Hepatic stellate cell (primary cell): ENCODE data around the gene LYRM4.

Experiments used
- DNase-seq: peaks from one replicate; pipeline ENCODE4 v3.0.0; 2011; ENCODE audit warnings: low spot score

LYRM4 gene

GRCh38 chr6:5280920-5281319, 20.2 kb upstream of the LYRM4 start:
- no peak for DNase-seq

- no peak for DNase-seq
Observed at GRCh38 chr6:5279891-5280338, 19.2 kb upstream of the LYRM4 start.

DNA sequence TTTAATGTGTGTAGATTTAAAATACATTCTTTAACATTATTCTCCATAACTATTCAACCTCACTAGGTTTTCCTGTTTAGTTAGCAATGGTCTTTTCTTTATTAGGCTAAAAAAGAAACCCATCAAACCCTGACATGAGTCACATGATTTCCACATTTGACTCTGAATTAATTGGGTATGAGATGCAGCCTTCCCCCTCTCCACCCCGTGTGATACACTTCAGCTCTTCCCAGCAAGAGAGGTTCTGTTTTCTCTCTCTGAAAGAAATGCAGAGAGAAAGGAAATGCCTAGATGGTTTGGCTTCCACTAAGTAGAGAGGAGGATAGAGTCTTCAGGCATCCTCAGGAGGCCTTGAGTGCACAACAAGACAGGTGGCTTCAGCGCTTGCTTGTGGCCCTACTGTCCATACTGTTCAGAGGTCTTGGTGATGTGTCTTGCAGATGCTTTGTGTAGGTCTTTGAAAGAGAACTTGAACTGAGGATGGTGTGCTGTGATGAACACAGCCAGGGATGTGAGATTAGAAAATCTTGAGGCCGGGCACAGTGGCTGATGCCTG, 17.9 kb upstream of the LYRM4 start:
- DNase-seq, result no peak

DNA sequence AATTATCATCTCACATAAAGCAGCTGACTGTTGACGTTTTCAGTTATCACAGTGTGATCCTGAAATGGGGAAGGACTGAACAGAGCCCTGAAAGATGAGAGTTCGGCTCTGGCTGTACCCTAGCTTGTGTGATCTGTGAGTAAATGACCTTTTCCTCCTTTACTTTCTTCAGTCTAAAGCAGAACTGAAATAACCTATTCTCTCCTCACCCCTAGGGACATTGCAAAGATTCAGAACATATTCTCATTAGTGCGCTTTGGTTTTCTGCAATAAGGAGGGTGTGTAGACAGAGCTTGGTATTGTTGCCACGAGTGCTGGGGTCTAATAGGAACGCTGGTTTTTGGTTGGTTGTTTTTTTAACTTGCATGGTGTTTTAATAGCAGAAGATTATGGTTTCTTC, 17.3 kb upstream of the LYRM4 start:
- no peak for DNase-seq

DNA sequence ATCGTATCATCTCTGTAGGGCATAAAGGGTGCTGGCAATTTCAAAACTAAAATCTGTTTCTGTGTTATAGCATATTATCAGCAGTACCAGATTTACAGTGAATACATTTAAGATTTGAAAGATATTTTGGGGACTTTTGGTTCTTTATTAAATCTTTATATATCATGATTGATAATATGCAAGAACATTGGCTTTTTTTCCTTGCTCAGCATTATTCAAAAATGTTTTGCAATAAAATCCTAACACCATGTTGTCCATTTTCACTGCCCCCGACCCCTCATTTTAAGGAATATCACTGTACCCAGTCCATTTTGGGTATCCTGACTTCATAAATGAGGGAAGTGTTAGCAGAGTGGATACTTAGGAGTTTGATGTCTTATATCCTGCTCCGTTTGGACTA, 16.8 kb upstream of the LYRM4 start:
- no peak for DNase-seq

GRCh38 chr6:5276581-5276980, 15.8 kb upstream of the LYRM4 start:
- no peak for DNase-seq

DNA sequence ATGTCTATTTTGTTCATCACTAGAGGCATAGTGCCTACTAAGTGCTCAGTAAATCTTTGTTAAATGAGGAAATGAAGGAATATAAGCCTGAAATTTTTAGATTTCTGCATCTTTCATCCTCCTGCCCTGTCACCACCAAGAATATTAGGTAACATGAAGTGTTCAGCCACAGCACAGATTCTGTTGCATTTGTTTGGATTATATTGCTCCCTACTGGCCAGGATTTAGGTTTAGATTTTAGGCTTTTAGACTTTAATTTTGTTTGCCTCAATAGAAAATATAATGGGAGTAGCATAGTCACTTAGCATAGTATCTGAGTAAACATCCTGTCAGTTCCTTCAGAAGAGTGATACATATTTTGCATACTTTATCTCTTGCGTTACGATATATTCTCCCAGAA, 14.7 kb upstream of the LYRM4 start:
- DNase-seq, result no peak

- DNase-seq, result no peak
Observed at GRCh38 chr6:5274231-5274630, 13.5 kb upstream of the LYRM4 start.

DNA sequence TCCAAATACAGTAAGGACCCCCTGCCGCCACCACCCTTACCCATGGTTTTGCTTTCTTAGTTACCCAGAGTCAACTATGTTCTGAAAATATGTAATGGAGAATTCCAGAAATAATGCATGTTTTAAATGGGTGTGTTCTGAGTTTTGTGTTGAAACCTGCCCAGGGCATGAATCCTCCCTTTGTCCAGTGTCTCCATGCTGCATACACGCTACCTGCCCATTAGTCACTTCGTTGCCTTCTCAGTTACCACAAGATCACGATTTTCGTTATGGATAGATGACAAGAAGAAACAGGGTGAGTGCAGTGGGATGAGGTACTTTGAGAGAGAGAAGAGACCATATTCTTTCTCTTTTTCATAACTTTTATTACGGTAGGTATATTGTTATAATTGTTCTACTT, 11.2 kb upstream of the LYRM4 start:
- no peak for DNase-seq

DNA sequence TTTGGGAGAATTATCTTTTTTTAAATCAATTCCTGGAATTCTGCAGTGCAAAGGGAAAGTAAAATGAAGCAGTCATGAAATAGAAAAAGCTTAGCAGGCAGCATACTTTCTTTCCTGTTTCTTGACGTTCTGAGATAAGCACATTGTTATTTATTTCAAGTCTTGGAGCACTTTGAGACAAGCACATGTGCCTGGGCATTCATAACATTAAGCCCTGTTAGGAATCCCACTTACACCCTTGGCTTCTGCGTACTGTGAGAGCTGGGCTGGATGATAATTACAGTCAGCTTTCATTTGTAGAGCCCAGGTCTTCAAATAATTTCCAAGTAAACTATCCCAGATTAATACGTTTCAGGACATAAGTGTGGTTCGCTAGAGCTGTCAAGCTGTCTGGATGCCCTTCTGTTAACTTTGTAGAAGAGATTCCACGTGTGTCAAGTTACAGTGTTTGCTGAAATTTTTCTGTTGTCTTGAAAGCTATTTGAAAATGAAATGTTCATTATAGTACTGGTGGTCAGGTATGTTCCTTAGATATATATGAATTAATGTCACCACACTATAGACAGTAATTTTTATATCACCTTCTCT, 9.4 kb upstream of the LYRM4 start:
- no peak for DNase-seq

- DNase-seq, result no peak
Observed at GRCh38 chr6:5266423-5266822, 5.7 kb upstream of the LYRM4 start.

DNA sequence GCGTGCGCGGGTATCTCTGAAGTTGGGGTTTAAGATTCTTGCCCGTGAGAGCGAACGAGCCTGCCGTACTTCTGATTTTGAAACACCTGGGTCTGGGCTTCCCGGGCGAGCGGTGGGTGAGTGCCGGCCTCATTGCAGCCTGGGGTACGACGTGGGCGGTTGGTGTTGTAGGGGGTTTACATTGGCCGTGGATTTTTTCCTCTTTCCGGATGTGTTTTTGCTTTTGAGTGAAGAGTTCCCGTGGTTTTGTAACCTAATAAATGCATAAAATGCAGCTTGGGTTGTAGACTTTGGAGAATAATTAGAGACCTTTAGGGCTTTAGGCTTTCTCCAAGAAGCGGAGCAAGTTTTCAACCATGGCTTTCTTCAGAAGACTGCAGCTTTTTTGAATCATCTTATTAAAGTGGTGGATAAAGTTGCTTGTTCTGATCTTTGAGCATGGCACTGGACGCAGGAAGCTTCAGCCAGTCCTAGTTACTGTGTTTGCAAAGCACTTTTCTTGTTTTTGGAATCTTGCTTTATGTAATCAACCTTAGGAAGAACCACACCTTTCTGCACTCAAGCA, 877 bp upstream of the LYRM4 start:
- peak; percentile 9 for DNase-seq

- peak; percentile 60 for DNase-seq
Observed at GRCh38 chr6:5260111-5260620, 584 bp downstream of the LYRM4 start.

GRCh38 chr6:5259428-5259827, 1.3 kb downstream of the LYRM4 start:
- DNase-seq, result no peak

- no peak for DNase-seq
Observed at GRCh38 chr6:5257400-5257799, 3.4 kb downstream of the LYRM4 start.

DNA sequence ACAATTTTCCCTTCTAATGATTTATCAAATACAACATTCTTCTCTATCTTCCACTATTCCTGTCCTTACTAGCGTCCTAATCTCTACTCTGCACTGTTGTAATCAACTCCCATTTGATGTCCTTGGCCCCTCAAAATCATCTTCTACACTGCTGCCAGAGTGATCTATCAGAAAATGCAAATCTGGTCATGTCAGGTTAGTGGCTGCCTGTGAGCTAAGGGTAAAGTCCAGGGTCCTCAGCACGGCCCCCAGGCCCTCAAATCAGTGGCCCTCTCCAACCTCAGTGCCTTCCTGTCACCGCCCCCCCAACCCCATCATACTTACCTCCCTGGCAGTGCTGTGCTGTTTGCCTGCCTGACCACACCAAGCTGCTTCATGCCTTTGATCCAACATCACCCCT, 3.8 kb downstream of the LYRM4 start:
- DNase-seq, result no peak

GRCh38 chr6:5250911-5251310, 9.8 kb downstream of the LYRM4 start:
- DNase-seq, result no peak

DNA sequence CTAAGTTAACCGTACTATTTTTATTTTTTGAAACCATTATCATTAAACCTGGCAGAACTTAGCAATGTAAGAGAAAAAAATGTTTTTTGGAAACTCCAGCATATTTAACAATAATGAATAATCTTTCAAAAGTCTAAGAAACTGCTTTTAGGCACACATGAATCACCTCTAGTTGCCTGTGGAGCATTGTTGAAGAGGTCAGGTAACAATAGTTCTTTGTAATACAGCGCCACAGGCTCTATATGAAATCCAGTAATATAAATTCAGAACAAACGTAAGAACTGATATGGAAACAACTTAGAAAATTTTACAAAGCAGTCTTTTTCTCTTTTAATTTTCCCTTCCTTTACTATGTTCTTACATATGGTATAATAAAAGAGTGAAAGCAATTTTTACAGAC, 10.3 kb downstream of the LYRM4 start:
- no peak for DNase-seq

- no peak for DNase-seq
Observed at GRCh38 chr6:5249451-5250122, 11.2 kb downstream of the LYRM4 start.

GRCh38 chr6:5248302-5249098, 12.2 kb downstream of the LYRM4 start:
- no peak for DNase-seq

DNA sequence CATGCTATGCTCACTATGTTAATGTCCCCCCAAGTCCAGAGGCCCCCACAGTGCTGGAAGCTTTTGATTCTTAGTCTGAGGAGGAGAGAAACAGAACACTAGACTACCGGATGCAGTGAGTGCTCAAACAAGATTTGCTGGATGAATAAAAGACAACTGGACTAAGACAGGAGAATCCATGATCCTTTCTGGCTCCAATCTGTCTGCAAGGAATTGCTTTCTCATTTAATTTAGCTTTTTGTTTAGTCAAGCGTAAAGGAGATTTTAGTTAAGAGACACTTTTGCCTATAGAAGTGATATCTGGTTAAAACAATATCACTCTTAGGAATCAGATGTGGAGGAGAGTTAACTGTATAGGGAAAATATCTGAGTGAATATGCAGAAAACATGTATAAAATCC, 13.5 kb downstream of the LYRM4 start:
- DNase-seq, result no peak
